OCI-LY7 (cell line): ENCODE results near the gene TAGLN2. TPM values are rescaled to one million over a fixed set of nuclear protein-coding genes. Genes with fewer than 3 reads are reported as not detected.

Experiments used
- BruUV-seq: library from RNA; stranded (reverse); fragments of 400-500 nt; replicated peaks from 2 replicates; lab custom pipeline; 2021; lab: Mats Ljungman, UMichigan
- CTCF ChIA-PET: fragments of 300-600 bp; sonication (Branson Sonifier 250); formaldehyde crosslinking; loops from one replicate; lab custom pipeline; 2022; ENCODE audit warnings: antibody characterized with exemption; ENCODE audit not compliant: unreplicated experiment; lab: Charles Lee
- POLR2A ChIA-PET: fragments of 300-600 bp; sonication (Branson Sonifier 250); formaldehyde crosslinking; loops from one replicate; lab custom pipeline; 2022; ENCODE audit warnings: antibody characterized with exemption; lab: Charles Lee
- DNase-seq: peaks from one replicate; pipeline ENCODE4 v3.0.0-alpha.2; 2015; ENCODE audit warnings: low spot score
- H2AFZ ChIP-seq: fragments of 200-600 bp; sonication (generic), shearing (Covaris generic); 2 replicates; pipeline ENCODE4 v1.6.1; 2014; ENCODE audit warnings: mild to moderate bottlenecking, antibody characterized with exemption, low read length, moderate library complexity
- H3K27ac ChIP-seq: fragments of 200-600 bp; sonication (generic); 2 replicates; pipeline ENCODE4 v1.5.1; 2014; ENCODE audit warnings: mixed run types, low read depth, mild to moderate bottlenecking, moderate library complexity, low read length, inconsistent platforms; ENCODE audit not compliant: poor library complexity, severe bottlenecking
- H3K36me3 ChIP-seq: fragments of 200-600 bp; sonication (generic); 2 replicates; pipeline ENCODE4 v1.6.1; 2014; ENCODE audit warnings: mild to moderate bottlenecking, antibody characterized with exemption, low read length, moderate library complexity, mixed read lengths; ENCODE audit not compliant: insufficient read depth
- H3K4me1 ChIP-seq: fragments of 200-600 bp; sonication (generic); 2 replicates; pipeline ENCODE4 v1.5.1; 2014; ENCODE audit warnings: mild to moderate bottlenecking, low read length; ENCODE audit not compliant: insufficient read depth, poor library complexity, severe bottlenecking
- H3K4me2 ChIP-seq: fragments of 200-600 bp; sonication (generic); 2 replicates; pipeline ENCODE4 v1.6.1; 2014; ENCODE audit warnings: mild to moderate bottlenecking, low read length
- H3K4me3 ChIP-seq: fragments of 200-600 bp; sonication (generic); 2 replicates; pipeline ENCODE4 v1.5.1; 2014; ENCODE audit warnings: mild to moderate bottlenecking, low read depth, low read length; ENCODE audit not compliant: poor library complexity, severe bottlenecking
- H3K79me2 ChIP-seq: fragments of 200-600 bp; sonication (generic); 2 replicates; pipeline ENCODE4 v1.6.1; 2016; ENCODE audit warnings: low read depth, mild to moderate bottlenecking, low read length, moderate library complexity, mixed read lengths; ENCODE audit not compliant: insufficient read depth
- H3K9me2 ChIP-seq: fragments of 200-600 bp; sonication (generic); 2 replicates; pipeline ENCODE4 v1.6.1; 2016; ENCODE audit warnings: mild to moderate bottlenecking, low read length, mixed read lengths; ENCODE audit not compliant: insufficient read depth
- H3K9me3 ChIP-seq: fragments of 200-600 bp; sonication (generic); 2 replicates; pipeline ENCODE4 v1.6.1; 2014; ENCODE audit warnings: mild to moderate bottlenecking, mixed run types, low read length, mixed read lengths
- H4K20me1 ChIP-seq: fragments of 200-600 bp; sonication (generic); 2 replicates; pipeline ENCODE4 v1.6.1; 2014; ENCODE audit warnings: mild to moderate bottlenecking, antibody characterized with exemption, low read length, moderate library complexity, mixed read lengths; ENCODE audit not compliant: insufficient read depth
- EZH2phosphoT487 ChIP-seq: fragments of 200-600 bp; sonication (generic); IDR thresholded peaks from 2 replicates; pipeline ENCODE4 v1.6.1; 2018; ENCODE audit warnings: low read depth, borderline replicate concordance, mild to moderate bottlenecking, mixed run types, antibody characterized with exemption, low read length, moderate library complexity, mixed read lengths
- intact Hi-C: fragments of 100-400 bp; cut with micrococcal nuclease; formaldehyde crosslinking; loops from one replicate; pipeline ENCODE4 v1.10.0; 2022; ENCODE audit not compliant: unreplicated experiment
- total RNA-seq, 2 experiments: library from RNA; depleted of rRNA in 1 of 2; stranded (reverse); fragments of >200 nt in 1 of 2; shearing (Covaris generic) in 1 of 2; gene quantifications; 2 replicates each; pipeline ENCODE4 v1.2.3, GENCODE V29; 2014 to 2022
- TF ChIP-seq, protein P1 (sequence below): fragments of 200-600 bp; sonication (generic); conservative IDR thresholded peaks from 2 replicates; pipeline ENCODE4 v1.5.1; 2014; ENCODE audit warnings: mild to moderate bottlenecking, antibody characterized with exemption, low read length, moderate library complexity, mixed read lengths

The TAGLN2 gene
- total RNA-seq, 2 experiments from 2014 or later = 193 to 215 TPM

GRCh38 chr1:159951551-159951950 is 26.2 kb upstream of the TAGLN2 start:
- H4K20me1 ChIP-seq = no peaks in the 10 kb centered on the region
- H3K79me2 ChIP-seq = no peaks in the 10 kb centered on the region
- H3K9me3 ChIP-seq = no peaks in the 10 kb centered on the region
- ChIA-PET CTCF (no interaction called here), POLR2A (no interaction called here)
- intact Hi-C loops = no loop called here
- H3K27ac ChIP-seq = no peak overlapping the region
- no peak overlapping the region for H3K4me2 ChIP-seq
- no peaks in the 10 kb centered on the region for H3K36me3 ChIP-seq
- TF ChIP-seq, protein P1, sequence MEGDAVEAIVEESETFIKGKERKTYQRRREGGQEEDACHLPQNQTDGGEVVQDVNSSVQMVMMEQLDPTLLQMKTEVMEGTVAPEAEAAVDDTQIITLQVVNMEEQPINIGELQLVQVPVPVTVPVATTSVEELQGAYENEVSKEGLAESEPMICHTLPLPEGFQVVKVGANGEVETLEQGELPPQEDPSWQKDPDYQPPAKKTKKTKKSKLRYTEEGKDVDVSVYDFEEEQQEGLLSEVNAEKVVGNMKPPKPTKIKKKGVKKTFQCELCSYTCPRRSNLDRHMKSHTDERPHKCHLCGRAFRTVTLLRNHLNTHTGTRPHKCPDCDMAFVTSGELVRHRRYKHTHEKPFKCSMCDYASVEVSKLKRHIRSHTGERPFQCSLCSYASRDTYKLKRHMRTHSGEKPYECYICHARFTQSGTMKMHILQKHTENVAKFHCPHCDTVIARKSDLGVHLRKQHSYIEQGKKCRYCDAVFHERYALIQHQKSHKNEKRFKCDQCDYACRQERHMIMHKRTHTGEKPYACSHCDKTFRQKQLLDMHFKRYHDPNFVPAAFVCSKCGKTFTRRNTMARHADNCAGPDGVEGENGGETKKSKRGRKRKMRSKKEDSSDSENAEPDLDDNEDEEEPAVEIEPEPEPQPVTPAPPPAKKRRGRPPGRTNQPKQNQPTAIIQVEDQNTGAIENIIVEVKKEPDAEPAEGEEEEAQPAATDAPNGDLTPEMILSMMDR = no peak
- TF ChIP-seq EZH2phosphoT487 = no peak
- DNase-seq = no peak
- no peak overlapping the region for H2AFZ ChIP-seq
- no TSS peak for BruUV-seq
- no peak overlapping the region for H3K4me3 ChIP-seq
- H3K9me2 ChIP-seq = no peaks in the 10 kb centered on the region
- H3K4me1 ChIP-seq = no peaks in the 10 kb centered on the region

DNA sequence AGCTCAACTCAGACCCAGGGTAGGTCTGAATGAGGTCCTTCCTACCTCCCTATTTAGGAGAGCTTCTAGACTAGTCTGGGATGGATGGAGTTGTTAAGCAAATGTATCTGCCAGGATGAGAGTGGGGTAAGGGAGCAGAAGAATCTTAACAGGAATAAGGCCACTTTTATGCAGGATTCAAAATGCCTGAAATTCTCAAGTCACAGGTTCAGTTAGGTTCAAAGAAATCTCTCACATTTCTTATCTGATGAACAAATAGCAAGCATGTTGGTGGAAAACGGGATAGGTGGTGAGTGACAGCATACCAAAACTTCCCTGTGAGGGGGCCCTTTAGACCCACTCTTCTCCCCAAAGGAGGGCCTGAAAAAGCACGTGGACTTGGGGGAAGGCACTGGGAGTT is 25.7 kb upstream of the TAGLN2 start:
- no peaks in the 10 kb centered on the region for H3K9me3 ChIP-seq
- H2AFZ ChIP-seq = no peak overlapping the region
- ChIA-PET POLR2A (no interaction called here), CTCF (no interaction called here)
- no peak for DNase-seq
- no peak for TF ChIP-seq EZH2phosphoT487
- TF ChIP-seq, protein P1 = no peak
- no peaks in the 10 kb centered on the region for H3K9me2 ChIP-seq
- no peaks in the 10 kb centered on the region for H3K4me1 ChIP-seq
- no peak overlapping the region for H3K4me3 ChIP-seq
- H3K27ac ChIP-seq = no peak overlapping the region
- no peak overlapping the region for H3K4me2 ChIP-seq
- no peaks in the 10 kb centered on the region for H3K36me3 ChIP-seq
- H3K79me2 ChIP-seq = no peaks in the 10 kb centered on the region
- no peaks in the 10 kb centered on the region for H4K20me1 ChIP-seq
- intact Hi-C loops = no loop called here
- BruUV-seq = no TSS peak

DNA sequence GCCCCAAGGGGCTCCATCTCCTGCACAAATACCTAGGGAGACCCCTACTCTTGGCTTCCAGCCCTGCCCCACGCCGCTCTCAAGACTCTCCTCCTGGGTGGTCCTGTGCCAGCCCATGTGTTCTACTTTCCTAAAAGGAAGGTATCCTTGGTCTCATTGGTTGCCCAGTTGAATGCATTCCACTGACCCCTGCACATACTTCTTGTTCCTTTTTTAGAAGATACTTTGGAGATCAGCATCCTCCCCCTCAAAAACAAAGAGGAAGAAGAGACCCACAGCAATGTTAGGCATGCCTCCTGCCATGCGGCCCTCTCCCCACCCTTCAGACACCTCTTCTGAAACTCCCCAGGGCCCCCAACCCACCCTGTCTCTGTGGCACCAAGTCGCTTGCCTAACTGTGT is 24.7 kb upstream of the TAGLN2 start:
- no peak overlapping the region for H2AFZ ChIP-seq
- H3K4me1 ChIP-seq = no peaks in the 10 kb centered on the region
- no peaks in the 10 kb centered on the region for H3K36me3 ChIP-seq
- no peak overlapping the region for H3K27ac ChIP-seq
- H3K4me2 ChIP-seq = no peak overlapping the region
- POLR2A ChIA-PET = no interaction called here
- no peaks in the 10 kb centered on the region for H3K79me2 ChIP-seq
- CTCF ChIA-PET = no interaction called here
- H3K9me2 ChIP-seq = no peaks in the 10 kb centered on the region
- no peak for DNase-seq
- H4K20me1 ChIP-seq = no peaks in the 10 kb centered on the region
- H3K9me3 ChIP-seq = no peaks in the 10 kb centered on the region
- no peak overlapping the region for H3K4me3 ChIP-seq
- TF ChIP-seq EZH2phosphoT487 = no peak
- TF ChIP-seq, protein P1 = no peak
- intact Hi-C loops = no loop called here
- BruUV-seq = no TSS peak
